Measurements from ENCODE around the gene SARNP.
"Not testable (repeated sequence)": the region's sequence is repeated elsewhere in the genome, so short reads cannot be mapped to it uniquely, and the experiment has no call there.

Gene SARNP, protein sequence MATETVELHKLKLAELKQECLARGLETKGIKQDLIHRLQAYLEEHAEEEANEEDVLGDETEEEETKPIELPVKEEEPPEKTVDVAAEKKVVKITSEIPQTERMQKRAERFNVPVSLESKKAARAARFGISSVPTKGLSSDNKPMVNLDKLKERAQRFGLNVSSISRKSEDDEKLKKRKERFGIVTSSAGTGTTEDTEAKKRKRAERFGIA

DNA sequence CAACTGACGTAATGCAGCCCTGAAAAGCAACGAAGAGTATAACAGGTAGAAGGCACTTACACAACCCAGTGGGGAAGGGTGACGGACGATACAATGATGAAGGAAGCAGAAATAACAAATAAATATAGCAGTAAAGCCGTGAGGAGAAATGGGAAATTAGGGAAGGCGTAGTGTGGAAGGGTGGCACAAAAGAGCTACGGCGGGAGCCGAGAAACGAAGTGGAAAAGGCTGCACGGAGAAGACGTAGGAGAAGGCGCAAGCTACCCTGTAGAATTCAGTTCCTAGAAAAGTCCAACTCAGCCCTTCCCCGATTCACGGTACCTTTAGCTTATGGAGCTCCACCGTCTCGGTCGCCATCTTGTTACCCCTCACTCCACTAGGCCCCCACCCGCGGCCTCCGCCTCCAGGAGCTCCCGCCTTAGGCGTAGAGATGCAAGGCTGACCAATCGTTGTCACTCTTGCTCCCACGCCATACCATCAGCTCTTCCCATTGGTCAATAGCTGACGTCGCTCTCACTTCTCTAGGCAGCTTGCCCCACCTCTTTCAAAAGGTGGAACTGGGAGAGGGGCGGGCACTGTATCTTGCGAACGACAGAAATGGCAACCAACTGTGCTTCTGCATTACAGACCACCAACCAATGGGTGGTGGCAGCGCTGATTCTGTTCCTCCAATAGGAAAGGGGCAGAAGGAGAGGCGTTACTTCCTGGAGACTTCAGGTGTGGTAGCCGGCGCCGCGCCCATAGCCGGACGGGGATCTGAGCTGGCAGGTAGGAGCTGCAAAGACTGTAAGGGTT lies at the start of gene SARNP, which contains the start of gene ORMDL2:
SARNP (minus strand) TSS at position 380 of the 795 bp plus-strand sequence; CDS start at position 357, 23 bp downstream.
ORMDL2 (plus strand) TSS at position 697 of the 795 bp plus-strand sequence. CDS start 959 bp downstream, outside the sequence.
- DNase-seq (ENCODE audit: low spot score): peak; percentile 97

DNA sequence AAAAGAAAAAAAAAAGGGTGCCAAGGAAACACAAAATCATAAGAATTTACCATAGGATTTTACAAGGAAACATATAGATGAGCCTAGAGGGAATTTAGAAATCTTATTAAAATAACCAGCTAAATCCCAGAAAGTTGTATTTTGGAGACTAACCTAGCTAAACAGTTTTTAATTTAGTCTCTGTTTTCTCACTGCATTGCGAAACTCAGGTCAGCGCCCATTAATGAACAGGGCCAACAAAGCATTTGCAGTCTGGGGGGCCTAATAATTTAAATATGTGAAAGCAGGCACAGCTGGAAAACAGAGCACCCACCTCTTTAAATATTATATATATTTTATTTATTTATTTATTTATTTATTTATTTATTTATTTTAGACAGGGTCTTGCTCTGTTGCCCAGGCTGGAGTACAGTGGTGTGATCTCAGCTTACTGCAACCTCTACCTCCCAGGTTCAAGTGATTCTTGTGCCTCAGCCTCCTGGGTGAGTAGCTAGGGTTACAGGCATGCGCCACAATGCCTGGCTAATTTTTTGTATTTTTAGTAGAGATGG lies 49.0 kb upstream of the SARNP start:
- DNase-seq (ENCODE audit: low spot score): not testable (repeated sequence)

DNA sequence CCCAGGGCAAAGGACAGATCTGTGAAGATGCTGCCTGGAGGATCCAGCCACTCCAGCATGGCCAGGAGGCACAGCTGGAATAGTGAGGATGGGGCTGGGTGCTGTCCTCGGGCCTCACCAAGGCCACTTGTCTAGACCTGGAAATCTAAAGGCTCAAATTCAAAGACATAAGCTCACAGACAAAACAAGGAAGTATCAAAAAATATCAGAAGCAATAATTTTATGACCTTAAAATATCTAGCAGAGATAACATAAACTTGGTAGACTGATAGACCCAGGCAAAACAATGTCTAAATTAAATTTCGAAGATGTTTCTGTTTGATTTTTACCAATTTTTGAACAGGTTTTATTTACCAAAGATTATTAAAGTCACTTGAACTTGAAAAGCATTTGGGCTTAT lies 47.8 kb upstream of the SARNP start:
- no peak for DNase-seq (ENCODE audit: low spot score)

DNA sequence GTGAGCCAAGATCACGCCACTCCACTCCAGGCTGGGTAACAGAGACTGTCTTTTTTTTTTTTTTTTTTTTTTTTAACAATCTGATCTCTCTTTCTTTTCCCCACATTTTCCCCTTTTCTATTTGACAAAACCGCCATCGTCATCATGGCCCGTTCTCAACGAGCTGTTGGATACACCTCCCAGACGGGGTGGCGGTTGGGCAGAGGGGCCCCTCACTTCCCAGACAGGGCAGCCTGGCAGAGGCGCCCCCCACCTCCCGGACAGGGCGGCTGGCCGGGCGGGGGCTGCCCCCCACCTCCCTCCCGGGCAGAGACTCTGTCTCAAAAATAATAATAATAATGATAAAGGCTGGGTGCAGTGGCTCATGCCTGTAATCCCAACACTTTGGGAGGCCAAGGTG lies 45.4 kb upstream of the SARNP start:
- DNase-seq (ENCODE audit: low spot score): not testable (repeated sequence)

DNA sequence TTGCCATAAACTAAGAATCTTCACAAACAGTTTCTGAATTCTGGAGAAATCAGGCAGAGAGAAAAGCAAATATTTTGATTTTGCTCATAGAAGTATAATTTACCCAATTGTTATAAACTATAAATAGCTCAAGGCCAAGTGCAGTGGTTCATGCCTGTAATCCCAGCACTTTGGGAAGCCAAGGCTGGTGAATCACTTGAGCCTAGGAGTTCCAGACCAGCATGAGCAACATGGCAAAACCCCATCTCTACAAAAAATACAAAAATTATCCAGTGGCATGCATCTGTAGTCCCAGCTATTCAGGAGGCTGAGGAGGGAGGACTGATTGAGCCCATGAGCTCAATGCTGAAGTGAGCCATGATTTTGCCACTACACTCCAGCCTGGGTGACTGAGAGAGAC lies 44.8 kb upstream of the SARNP start:
- DNase-seq (ENCODE audit: low spot score): no peak

DNA sequence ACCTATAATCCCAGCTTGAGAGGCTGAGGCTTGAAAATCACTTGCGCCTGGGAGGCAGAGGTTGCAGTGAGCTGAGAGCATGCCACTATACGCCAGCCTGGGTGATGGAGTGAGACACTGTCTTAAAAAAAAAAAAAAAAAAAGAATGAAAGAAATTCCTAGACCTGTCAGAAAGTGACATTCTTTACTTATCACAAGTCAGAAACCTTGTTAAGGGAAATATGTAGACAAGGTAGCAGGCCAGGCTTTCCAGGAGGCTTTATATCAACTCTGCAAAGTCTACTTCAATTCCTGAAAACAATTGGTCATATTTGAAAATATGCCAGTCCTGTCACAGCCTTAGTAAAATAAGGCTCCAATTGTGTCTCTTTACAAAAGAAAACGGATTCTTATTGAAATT lies 44.3 kb upstream of the SARNP start:
- DNase-seq (ENCODE audit: low spot score): no peak

DNA sequence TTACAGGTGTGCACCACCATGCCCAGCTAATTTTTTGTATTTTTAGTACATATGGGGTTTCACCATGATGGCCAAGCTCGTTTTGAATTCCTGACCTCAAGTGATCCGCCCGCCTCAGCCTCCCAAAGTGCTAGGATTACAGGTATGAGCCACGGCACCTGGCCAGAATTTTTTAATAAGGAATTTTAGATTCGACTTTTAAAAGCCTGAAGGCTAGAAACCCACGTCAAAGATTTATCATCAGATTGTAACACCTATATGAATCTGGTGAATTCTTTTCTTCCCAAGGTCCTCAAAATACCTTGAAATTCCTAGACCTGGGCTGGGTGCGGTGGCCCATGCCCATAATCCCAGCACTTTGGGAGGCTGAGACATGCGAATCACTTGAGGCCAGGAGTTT lies 43.9 kb upstream of the SARNP start:
- DNase-seq (ENCODE audit: low spot score): no peak

DNA sequence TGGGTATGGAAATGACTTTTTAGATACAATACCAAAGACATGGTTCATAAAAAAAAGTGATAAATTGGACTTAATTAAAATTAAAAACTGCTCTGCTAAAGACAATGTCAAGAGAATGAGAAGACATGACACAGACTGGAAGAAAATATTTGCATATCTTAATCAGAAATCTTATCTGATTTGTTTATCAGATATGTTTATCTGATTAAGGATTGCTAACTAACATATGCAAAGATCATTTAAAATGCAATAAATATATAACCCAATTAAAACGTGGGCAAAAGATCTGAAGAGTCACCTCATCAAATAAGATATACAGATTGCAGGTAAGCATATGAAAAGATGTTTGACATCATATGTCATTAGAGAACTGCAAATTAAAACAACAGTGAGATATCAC lies 35.2 kb upstream of the SARNP start:
- DNase-seq (ENCODE audit: low spot score): no peak

DNA sequence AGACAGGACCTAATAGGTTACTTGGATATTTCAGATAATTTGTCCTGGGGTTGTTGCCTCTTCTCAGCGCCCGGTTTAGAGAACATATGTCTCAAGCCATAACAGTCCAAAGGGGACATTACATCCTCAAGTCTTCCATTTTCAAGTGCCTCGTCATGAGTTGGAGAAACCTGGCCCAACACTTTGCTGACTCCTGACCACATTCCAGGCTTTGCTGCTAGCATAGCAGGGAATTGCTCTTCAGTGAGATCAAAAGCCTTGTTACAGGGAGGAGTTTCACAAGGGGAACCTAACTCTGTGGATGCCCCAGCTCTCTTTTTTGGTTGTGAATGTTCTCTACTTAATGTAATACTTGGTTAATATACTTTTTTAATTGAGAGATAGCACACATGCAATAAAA lies 33.4 kb upstream of the SARNP start:
- DNase-seq (ENCODE audit: low spot score): peak; percentile 33

DNA sequence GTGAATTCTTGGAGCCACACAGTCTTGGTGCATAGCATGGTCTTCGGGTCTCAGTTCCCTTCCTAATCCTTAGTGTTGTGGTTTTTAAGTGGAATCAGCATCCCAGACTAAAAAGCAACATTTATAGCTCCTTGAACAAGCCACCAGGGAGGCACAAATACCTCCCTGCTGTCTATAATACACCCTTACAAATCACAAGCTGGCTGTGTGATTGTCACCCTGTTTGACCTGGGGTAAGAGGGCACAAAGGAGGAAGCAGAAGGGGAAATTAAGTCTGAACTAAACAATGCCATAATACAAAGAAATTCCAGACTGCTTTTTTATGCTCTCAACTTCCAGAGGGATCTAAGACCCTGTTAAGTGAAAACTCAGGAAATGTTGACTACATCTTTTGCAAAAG lies 32.9 kb upstream of the SARNP start:
- DNase-seq (ENCODE audit: low spot score): no peak

DNA sequence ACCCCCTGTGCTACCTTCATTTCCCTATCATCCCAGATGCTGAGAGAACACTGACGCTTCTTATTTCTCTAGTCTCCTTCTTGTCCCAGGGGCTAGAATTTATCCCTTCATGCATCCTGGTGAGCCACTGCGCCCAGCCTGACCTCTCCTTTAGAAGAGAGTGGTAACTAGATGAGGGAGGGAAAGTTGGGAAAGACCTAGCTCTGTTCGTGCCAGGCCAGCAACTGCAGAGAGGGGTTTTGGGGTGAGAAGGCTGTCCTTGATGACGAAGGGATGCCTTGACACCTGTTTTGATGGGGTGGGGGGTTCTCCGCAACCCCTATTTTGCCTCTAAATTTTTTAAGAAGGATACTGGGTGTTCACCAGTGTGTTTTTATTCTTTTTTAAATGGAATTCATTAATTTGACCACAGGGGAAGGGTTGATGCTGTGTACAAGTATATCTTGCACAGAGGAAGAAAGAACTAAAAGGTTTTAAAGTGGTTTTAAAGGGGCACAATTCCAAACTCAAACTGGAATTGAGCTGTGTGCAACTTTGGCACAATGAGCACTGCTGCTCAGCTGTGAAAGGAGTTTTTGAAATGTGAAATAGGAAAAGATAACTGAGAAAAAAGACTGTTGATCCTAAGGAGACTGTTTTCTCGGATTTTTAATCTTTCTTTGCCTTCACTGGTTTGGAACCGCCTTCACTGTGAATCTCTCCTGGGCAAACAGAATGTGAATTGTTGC lies 32.3 kb upstream of the SARNP start:
- DNase-seq (ENCODE audit: low spot score): no peak

DNA sequence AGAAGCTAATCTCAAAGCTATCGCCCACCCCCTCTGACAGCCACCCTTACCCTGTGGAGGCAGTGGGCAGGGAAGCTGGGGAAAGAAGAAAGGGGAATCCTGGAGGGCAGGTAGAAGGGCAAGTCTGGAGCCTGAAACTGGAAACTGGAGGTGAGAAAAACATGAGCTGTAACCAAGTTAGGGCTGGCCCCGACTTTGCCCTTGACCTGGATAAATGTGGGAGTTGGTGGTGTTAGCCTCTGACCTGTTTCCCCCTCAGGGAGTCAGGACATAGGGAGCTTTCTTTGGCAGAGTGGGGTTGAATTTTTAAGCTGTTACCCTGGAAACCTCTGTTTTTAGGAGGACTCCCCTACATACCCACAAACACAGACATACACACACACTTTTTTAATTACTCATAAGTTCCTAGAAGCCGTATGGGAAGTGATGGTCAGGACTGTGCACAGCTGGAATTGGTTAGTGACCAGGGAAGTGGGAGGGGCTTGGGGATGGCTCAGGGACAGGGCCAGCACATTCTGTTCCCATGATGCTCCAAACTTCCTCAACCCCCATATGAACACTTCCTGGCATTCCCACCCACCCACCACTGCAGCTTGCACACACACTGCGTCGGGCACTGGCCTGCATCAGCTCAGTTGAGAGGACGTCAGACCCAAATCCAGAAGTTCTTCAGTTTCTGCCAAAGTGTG lies 30.2 kb upstream of the SARNP start:
- DNase-seq (ENCODE audit: low spot score): peak; percentile 94

DNA sequence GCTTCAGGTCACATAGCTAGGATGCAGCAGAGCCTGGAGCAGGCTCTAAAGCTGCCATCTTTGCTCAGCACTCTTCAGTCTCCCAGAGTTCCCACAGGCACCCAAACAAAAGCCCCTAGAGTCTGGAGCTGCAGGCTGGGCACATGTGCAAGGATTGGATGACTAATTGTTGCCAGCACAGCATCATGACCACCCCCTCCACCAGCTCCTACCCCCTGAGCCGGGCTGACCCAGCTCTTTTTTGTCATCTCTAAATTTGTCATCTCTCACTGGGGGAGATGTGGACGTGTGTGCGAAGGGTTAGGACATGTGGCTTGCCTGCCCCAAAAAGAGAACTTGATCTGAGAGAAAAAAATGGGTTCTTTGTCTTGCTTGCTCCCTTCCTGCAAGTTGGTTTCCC lies 29.5 kb upstream of the SARNP start:
- DNase-seq (ENCODE audit: low spot score): peak; percentile 57

DNA sequence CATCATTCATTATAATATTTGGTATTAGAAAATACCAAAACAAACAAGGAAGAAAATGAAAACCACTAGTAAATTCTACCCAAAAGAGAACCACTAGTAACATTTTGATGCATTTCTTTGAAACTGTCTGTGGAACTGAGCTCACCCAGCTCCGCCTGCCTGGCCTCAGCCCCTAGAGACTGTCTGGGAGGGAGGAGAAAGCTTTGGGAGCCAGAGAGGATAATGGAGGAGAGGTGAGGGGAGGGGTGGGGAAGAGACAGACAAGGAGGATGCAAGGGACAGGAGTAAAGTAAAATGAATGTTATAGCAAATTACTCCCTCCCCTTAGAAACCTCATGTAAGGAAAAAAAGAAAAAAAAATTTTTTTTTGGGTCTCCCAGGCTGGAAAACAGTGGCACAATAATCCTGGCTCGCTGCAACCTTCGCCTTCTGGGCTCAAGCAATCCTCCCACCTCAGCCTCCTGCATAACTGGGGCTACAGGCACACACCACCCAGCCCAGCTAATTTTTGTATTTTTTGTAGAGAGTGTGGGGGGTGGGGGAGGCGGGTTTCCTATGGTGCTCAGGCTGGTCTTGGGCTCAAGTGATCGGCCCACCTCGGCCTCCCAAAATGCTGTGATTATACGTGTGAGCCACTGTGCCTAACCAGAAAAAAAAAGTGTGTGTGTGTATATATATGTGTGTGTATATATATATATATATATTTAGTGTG lies 28.4 kb upstream of the SARNP start:
- no peak for DNase-seq (ENCODE audit: low spot score)

DNA sequence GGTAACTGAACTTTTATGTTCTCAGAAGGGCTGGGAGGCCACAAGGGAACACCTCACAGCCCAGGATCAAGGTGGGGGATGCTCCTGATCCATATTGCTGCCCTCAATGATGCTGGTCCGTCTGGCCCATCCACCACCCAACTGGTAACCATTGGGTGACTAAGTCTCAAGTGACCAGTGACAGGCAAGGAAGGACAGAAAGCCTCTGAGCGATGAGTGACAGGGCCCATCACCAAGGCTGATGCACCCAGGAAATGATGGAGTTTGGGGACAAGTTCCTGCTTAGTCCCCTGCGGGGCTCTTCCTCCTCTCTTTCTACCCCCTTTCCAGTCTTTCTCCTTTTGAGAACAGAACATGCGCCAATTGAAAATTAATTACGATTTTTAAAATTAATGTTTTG lies 27.8 kb upstream of the SARNP start:
- no peak for DNase-seq (ENCODE audit: low spot score)

DNA sequence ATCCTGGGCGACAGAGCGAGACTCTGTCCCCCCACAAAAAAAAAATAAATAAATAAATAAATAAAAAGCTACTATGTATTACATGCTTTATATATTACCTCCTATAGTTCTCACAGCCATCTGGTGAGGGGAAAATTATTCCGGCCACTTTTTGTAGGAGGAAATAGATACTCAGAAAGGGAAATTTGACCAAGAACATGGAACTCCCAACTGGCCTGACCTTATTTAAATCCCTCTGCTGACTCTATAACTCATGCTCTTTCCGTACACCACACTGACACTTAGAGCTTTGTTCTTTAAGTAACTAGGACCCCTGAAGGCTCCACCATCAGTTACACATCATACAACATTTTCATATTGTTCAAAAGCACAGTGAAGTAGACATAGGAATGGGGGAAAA lies 27.4 kb upstream of the SARNP start:
- DNase-seq (ENCODE audit: low spot score): no peak

DNA sequence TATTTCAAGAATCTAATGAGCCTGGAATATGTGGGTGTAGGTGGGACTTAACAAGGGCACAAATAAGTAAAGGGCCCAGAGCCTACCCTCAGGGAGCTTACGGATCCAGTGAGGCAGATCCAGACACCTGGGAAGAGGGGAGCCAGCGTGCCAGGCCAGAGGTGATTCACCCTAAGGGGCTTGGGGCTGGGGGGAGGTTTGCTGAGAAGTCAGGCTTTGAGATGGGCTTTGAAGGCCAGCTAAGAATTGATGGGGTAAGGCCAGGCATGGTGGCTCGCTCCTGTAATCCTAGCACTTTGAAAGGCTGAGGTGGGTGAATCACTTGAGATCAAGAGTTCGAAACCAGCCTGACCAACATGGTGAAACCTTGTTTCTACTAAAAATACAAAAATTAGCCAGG lies 25.9 kb upstream of the SARNP start:
- DNase-seq (ENCODE audit: low spot score): no peak

DNA sequence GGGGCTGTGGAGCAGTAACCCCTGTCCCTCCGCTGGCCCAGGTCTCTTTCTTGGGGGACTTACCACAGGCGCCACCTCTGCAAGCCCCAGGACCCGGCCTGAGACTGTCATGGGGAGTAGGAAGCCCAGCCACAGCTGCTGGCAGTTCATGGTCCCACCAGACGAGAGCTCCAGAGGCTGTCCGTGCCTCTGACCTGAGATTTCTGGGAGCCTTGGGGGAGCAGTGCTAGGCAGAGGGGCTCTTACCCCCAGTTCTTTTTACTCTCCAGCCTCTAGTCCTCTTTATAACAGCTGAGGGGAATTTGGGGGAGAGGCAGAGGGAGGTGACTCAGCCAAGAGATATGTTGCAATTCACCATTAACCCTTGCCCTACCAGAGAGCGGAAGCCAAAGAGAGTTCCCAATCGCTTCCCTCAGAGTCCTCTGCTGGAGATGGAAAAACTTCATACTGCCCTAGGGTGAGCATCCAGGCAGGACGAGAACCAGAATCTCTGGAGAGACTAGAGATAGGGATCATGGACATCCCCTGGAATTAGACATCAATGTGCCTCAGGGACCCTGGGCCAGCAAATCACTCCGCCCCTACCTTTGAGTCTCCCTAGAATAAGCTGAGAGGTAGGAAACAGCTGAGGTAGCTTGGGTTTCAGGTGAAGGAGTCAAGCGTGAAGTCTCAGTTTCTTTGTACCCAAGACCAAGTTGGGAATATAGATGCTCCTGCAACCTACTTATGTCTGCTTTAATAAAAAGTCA lies 25.3 kb upstream of the SARNP start, which contains the start of gene MMP19:
MMP19 (minus strand) TSS at position 256 of the 749 bp plus-strand sequence; CDS start at position 150, 106 bp downstream.
- DNase-seq (ENCODE audit: low spot score): peak; percentile 71

DNA sequence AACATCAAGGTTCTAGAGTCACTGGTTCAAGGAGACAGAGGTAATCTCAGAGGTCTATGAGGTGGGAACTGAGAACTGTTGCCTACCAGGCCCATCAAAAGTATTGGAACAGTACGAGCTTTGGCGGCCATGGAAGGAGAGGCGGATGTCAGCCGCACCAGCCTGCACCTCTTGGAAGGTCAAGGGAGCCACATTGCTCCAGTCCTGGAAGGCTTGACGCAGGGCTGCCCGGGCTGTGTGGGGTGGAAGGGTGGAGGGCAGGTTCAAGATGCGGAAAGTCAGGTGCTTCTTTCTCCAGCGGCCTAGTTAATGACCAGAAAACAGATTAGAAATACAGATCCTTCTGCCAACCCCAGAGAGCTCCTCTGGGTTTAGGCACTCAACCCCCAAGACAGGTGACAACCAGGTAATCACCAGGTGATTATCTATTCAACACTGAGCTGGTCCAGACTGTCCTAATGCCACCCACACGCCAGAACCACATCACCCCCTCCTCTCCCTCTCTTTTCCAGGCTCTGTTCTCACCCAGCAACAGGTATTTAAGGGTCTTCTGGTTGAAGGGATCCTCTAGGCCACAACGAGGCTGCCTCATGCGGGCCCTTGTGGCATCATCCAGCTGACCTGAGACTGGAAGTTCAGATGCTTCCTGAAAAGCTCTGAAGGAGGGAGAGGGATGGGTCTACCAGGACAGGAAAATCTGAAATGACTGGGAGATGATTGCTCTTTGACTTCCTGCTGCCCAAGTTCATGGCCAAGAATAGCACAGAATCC lies 23.2 kb upstream of the SARNP start:
- no peak for DNase-seq (ENCODE audit: low spot score)
